GM18519 (cell line): ENCODE data around the gene MRPL37.

ENCODE experiments used
- ATAC-seq: cut with Tn5 transposase; IDR thresholded peaks from one replicate; pipeline ENCODE4 v1.9.1; 2021; ENCODE audit warnings: mild to moderate bottlenecking, moderate library complexity; ENCODE audit not compliant: unreplicated experiment, low FRiP score

MRPL37 gene

GRCh38 chr1:54238353-54239034 is 38.5 kb downstream of the MRPL37 start:
- no peak for ATAC-seq

DNA sequence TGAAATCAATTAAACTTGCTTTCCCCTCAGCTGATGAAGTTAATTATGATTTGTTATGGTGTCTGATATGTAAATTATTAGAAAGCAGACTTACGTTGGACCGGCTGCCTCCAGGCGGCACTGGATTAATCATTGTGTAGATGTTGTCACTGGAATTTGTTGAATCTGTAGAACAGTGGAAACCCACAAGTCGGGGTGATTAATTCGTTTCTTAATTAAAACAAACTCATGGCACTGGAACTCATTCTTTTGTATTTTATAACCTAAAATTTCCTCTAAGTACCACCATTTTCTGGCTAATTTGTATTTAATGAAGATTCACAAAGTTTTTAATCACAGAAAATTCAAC is 39.0 kb downstream of the MRPL37 start:
- no peak for ATAC-seq

DNA sequence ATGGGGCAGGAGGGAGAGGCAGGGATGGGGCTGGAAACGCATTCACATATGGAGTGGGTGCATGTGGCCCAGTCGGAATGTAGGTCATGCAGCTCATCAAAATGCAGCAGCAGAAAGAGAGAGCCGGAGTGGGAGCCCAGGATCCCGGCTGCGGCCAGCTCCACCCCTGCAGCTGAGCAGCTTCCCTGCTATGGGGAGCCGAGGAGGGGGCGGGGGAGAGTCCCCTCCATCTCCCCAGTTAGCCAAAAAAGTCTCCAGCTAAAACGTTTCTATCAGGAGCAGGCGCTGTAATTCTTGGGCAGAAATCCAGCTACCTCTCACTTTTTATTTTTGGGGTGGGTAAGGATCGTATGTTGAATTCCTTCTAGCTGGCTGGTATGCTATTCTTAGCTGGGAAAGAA is 39.7 kb downstream of the MRPL37 start:
- ATAC-seq, result no peak

DNA sequence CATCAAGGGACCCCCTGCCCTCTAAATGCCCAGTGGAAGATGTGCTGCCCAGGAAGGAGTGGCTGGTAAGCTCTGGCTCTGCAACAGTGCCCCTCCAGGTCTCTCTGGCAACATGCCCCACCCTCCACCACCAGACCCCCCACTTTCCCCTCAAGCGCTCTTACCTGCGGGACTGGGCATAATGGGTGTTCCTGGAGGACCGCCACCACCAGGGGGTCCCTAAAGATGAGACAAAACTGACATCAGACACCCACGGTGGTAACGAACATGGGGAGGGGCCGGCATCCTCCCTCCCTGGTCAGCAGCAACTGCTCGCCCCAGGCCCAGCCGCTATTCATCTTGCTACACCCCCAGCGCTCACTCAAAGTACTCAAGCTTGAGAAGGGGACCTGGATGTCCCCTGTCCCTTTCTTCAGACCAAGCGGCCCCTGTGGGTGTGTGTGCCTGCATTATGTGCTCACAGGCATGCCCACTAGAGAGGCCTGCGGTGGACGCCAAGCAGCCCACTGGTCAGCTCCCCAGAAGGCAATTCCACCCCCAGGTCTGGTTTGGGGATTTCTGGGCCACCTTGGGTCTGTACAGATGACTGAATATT is 40.9 kb downstream of the MRPL37 start:
- no peak for ATAC-seq

- no peak for ATAC-seq
Observed at GRCh38 chr1:54241364-54241763, 41.4 kb downstream of the MRPL37 start.

- ATAC-seq, result no peak
Observed at GRCh38 chr1:54243022-54243421, 43.1 kb downstream of the MRPL37 start.

- ATAC-seq, result no peak
Observed at GRCh38 chr1:54244655-54245054, 44.7 kb downstream of the MRPL37 start.

DNA sequence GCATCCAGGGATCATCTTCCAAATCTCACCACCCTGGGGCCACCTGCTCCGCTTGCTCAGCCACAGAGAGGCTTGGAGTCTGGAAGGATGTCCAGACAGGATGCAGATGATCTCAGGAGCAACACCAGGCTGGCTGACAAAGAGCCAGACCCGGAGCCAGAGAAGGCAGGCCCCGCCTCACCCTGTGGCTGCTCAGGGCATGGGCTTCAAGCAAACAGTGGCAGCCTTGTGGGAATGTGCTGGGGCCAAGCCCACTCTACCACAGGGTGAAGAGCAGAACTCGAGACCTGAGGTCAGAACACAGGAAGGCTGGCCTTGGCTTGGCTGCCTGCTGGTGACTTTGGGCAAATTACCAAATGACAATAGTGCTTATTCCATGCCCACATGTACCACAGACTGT is 45.5 kb downstream of the MRPL37 start:
- no peak for ATAC-seq

- ATAC-seq, result no peak
Observed at GRCh38 chr1:54246116-54246721, 46.3 kb downstream of the MRPL37 start.

- no peak for ATAC-seq
Observed at GRCh38 chr1:54247863-54248515, 48.0 kb downstream of the MRPL37 start.

DNA sequence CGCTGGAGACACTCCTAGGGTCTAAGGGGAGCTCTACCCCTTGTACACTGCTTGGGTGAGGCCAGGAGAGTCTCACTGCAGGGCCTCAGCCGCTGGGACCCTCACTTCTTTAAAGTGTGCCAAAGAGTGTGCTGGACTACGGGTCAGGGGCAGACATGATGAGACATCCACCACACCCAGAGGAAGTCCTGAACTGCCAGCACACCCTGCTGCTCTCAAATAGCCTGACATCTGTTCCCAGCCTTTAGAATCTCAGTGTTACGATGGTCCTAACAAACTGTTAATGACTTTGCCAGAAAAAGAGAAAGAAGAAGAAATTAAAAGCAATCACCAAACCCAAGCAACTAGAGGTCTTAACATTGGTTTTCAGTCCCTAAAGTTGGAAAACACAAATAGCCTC is 49.0 kb downstream of the MRPL37 start:
- no peak for ATAC-seq

DNA sequence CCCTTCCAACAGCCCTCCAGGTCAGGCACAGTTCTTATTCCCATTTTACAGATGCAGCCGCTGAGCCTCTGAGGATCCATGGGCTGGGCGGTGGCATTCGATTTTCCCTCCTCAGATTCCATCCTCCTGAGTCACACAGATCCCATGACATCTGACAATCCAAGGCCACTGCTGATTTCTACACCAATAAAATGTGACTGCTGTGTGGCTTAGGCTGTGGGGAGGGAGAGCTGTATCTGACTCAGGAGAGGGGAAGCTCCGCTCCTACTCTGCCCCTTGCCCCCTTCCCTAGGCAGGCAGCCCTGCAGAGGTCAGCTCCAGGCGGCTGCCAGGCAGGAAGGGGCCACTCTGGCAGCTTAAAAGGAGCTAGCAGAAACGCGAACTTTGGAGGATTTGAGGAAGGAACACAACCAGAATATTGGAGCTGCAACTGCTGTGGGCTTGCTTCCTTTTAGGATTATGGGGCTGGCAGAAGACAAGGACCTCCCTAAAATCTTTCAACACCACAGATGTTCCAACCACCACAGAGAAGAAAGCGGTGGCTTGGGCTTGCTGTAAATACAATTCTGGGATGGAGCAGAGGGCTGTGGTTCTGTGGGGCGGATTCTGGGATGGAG is 50.0 kb downstream of the MRPL37 start:
- no peak for ATAC-seq

DNA sequence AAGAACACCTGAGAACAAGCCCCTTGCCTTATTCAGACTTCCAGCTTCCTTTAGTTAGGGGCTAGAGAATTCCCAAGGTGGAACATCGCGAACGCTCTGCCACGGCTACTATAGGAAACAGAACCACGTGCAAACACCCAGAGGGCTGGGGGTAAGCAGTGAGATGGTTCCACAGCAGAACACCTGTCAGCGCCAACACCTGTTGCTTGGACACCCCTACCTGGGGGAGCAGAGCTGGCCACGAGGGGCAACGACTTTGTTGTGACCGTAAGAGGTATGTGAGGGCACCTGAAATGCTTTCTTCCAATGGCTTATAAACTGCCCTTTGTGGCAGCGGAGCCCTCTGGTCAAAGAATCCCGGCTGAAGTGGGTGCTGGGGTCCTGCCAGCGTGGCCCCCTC is 50.7 kb downstream of the MRPL37 start:
- no peak for ATAC-seq

- ATAC-seq, result no peak
Observed at GRCh38 chr1:54252371-54252936, 52.5 kb downstream of the MRPL37 start.

DNA sequence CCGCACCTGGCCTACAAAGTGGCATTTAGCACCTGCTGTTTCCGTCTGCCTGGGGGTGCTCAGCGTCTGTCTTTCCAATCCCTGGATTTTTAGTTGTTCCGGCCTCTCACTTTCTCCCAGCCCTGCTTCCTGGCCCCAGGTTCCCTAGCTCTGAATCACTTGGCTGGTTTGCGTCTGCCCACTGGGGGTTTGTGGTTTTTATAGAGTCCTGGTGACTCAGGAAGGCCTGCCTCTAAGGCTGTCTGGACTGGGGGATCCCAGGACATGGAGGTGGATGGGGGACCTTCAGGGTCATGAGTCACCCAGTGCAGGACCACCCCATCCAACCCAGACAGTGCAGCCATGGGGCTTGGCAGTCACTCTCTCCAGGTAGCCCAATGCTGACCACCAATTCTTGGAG is 53.5 kb downstream of the MRPL37 start:
- ATAC-seq, result no peak

DNA sequence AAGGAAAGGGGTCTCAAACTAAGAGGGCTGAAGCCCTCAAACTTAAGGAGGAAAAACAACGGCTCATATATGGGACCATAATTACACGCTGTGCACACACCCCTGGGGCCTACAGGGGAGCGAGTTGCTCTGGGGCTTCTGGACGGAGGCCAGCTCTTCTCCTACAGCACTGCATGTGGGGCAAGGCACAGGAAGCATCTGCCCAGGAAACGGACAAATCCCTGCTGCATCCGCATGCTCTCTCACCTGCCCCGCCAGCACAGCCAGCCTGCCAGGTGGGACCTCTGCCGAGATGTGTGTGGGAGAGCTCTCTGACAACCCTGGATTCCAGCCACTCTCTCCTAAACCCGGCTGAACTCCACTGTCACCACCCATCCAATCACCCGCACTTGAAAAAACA is 54.1 kb downstream of the MRPL37 start:
- ATAC-seq, result no peak

DNA sequence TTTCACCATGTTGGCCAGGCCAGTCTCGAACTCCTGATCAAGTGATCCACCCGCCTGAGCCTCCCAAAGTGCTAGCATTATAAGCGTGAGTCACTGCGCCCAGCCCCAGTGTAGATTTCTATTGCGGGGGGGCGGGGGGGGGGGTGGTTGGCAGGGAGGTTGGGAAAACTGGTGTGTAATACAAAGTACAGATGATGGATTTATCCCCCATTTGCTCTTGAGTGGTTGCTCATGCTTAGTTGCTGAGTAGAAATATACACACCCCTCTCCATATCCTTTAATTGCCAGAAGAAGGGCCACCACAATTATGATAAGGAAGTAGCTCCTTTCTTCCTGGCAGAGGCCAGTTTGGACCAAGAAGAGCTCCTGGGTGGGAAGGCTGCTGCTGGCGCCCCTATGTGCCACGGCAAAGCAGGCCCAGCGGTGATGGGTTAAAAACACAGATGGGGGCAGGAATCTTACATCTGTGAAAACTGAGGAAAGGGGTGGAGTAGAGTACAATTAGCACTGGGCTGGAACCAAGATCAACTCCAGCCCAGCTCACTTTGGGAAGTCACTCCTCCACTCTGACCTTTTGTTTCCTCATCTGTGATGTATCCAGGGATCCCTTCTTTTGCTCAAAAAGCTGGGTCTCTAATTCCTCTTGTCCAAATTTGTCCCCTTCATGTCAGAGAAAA is 55.2 kb downstream of the MRPL37 start:
- ATAC-seq, result no peak

GRCh38 chr1:54256522-54257345 is 56.8 kb downstream of the MRPL37 start:
- ATAC-seq, result no peak

GRCh38 chr1:54257346-54257620 is 57.3 kb downstream of the MRPL37 start:
- ATAC-seq, result no peak

- ATAC-seq, result no peak
Observed at GRCh38 chr1:54257876-54258275, 57.9 kb downstream of the MRPL37 start.
